IPS DF 19.7 (cell line): Measurements from ENCODE around the gene COX19.
A peak's percentile ranks its signal among the peaks of the same experiment; 100 is the strongest.

Experiments
- DNase-seq: peaks from one replicate; pipeline ENCODE4 v3.0.0-alpha.2; 2013; ENCODE audit warnings: low read depth, low spot score

Gene COX19, protein sequence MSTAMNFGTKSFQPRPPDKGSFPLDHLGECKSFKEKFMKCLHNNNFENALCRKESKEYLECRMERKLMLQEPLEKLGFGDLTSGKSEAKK

DNA sequence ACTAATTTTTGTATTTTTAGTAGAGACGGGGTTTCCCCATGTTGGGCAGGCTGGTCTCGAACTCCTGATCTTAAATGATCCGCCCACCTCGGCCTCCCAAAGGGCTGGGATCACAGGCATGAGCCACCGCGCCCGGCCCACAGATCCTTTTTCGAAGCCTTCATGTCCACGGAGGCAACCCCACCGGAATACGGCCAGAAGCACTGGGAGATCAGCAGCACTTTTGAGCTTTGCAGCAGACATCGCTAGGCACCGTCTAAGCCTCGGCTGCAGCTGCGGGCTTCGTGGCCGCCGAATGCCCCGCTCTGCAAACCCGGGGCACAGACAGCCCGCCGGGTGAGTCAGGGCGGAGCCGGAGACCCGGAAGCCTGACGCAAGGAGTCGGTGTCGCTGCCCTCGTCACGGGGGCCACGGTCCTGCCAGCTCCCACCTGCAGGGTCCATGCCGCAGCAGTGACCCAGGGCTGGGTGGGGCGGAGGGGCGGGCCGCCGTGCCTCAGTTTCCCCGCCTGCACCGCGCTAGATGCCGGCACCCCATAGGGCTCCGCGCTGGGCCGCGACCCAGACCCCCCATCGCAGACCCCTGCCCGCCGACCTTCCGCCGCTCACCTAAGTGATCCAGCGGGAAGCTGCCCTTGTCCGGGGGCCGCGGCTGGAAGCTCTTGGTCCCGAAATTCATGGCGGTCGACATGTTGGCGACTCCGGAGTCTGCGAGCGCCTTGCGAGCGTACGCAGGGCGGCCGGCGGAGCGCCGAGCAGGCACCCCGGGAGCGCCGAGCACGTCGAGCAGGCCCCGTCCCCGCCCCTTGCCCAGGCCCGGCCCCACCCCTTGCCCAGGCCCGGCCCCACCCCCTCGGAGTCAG lies at the start of gene COX19:
TSS of gene COX19 (minus strand) at position 730 of the 862 bp plus-strand sequence. CDS start at position 690, 40 bp downstream.
- peak; percentile 52 for DNase-seq

DNA sequence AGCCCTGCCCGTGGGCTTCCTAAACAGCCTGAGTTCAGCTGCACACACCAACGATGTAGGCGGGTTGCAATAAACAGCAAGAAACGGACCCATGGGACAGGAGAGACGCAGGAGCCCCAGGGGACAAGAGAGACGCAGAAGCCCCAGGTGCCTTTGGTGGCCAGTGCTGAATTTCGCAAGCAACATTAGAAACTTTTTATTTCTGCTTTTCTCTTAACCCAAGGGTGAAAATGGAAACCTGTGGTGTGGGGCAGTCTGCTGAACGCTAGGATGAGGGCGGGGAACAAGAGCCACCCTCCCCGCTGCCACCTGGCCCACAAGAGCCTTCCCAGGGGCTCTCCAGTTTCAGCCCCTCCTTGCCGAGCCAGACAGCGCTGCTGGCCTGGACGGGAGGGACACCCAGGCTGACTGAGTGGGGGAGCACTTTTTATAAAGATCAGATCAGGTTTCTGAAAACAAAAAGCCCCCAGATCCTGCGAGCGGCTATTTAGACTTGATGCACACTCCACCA lies 49.0 kb upstream of the COX19 start:
- no peak for DNase-seq

DNA sequence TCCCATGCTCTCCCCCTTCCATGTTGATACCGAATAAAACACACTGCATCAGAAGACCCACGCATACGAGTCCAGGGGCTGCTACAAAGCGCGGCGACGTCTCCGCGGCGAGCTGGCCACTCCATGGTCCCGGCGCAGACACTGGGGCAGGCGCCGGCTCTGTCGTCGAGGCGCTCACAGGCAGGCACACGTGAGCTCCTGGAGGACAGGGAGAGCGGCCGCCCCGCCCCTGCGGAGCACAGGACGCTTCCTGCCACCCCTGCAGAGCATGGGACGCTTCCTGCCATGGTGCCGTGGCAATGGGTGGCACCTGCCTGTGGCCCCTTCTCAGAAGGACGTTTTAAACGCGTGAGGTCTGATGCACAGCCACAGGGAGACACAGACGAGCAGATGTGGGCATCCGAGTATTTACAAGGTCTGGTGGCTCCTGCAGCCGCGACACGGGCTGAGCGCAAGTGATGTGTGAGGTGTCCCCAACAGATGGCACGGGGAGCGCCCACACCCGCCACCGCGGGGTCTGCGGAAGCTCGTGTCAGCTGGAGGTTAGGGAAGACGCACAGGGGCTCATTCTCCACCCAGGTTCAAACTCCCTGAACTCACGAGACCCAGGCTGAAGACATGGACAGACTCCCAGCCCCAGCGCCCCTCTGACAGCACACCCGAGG lies 47.6 kb upstream of the COX19 start:
- no peak for DNase-seq

DNA sequence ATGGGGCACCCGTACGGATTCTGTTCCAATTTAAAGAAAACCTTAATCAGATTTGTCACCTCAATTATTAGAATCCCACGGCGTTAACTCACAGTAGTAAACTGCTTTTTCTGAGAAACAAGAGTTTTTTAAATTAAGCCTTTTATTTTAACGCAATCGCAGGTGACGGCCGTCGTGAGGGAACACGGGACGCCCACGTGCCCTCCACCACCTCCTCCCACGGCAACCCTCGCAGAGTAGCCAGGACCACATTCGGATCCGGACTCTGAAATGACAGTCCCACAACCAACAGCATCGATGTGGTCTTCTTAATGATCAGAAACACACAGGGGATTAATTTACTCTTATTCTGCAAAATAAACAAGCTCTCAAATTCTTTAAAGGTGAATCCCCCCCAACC lies 47.0 kb upstream of the COX19 start:
- DNase-seq, result no peak

DNA sequence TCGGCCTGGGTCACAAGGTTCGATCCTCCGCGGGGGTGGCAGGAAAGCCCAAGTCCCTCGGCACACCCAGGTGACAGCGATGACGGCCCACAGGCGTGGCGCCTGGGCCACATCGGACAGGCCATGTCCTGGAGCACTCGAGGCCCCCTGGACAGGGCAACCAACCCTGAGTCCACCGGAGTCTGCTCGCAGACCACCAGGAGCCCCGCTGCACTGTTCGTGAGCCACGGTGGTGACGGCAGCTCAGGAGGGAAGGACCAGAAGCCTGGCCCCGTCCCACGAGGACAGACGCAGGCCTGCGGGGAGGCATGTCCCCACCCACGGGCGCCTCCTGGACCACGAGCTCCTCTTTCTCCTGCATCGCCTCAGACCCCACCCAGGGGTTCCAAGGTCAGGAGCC lies 46.6 kb upstream of the COX19 start:
- no peak for DNase-seq

DNA sequence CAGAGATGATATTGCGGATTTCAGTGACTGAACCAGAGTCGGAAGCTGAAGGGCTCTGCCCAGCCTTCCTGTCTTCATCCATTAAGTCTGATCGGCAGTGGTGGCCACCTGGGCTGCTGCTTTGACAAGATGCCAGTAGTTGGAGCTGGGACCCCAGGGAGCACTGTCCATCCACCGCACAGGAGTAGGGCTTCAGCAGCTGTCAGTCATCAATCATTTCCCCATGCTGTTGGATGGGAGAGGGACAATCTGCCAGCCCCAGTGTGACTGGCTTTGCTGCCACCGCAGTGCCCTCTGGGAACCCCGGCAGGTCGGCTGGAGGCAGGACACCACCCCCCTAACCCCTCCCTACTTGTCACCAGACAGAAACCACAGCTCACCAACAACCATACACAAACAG lies 46.0 kb upstream of the COX19 start:
- no peak for DNase-seq

DNA sequence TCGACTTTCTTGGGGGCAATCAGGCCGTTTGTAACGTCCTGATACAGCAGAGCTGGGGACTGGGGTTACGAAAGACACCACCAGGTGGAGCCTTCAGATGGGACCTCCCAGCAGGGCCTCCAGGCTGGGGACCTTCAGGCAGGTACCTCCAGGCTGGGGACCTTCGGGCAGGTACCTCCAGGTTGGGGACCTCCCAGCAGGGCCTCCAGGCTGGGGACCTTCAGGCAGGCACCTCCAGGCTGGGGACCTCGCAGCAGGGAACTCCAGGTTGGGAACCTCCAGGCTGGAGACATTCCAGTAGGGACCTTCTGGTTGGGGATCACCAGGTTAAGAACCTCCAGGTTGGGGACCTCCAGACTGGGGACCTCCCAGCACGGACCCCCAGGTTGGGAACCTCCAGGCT lies 45.5 kb upstream of the COX19 start:
- no peak for DNase-seq

DNA sequence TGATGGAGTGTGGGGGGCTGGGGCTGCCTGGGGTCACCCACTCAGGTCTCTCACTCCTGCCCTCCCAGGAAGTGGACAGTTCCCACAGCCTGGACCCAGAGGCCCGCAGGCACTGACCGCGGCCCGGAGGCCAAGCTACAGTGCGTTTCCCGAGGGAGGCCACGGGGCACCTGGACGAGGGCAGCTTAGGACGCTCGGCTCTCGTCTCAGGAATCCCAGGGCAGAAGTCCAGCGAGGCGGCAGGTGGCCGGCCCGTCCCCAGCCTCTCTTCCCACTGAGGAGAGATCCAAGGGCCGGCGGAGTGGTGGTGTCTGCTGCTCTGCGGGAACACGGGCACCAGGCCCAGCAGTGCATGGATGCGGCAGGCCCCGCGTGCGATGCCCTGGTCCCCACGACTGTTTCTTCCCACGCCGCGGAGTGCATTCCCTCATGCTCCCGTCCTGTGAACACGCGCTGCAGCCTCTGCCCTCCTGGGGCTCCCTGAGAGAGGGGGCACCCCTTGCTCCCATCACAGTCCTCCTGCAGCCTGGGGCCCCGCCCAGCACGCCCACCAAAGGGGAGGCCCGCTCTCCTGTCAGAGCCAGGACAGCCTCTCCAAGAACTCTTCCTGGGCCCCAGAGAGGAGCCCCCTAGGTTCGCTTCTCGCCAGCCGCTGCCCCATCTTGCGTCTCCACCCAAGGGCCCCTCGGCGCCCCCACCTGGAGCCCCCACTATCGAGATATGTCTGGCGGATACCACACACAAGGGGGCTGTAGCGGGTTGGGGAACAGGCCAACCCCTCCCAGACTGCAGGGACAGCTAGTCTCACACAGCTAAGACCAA lies 44.7 kb upstream of the COX19 start:
- DNase-seq, result no peak

DNA sequence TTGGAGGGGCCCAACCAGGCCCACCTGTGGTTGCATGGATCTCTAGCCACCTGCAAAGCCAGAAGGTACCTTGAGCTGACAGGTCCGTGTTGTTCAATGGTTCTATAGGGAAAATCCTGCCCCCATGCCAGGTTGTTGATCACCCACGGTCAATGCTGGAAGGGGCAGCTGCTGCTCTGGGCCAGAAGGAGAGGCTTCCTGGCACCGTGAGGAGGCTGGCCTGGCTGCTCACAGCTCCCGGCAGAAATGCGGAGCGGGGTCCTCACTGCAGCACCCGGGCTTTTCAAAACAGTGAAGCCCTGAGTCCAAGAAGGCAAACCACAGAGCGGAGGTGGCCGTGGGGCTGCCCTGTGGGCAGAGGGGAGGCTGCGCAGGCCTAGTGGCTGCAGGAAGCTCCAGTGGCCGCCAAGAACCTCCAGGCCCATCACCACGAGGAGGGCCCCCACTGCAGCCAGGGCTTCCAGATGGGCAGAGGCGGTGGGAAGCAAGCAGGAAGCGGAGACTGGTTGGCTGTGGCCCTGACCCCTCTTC lies 44.0 kb upstream of the COX19 start:
- DNase-seq, result no peak

DNA sequence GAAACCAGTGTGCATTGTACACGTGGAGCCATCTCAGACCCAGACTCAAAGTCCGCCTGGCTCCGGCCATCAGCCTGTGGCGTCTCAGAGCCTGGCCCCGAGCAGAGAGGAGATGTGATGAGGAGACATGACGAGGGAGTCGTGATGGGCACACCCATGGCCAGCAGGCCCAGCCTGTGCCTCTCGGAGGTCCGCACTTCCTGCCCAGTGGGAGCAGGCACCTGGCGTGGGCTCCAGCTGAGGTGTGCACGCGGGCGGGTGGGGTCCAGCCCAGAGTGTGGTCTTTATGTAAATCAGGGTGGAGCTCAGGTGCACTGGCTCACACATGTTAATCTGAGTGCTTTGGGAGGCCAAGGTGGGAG lies 43.0 kb upstream of the COX19 start:
- no peak for DNase-seq

DNA sequence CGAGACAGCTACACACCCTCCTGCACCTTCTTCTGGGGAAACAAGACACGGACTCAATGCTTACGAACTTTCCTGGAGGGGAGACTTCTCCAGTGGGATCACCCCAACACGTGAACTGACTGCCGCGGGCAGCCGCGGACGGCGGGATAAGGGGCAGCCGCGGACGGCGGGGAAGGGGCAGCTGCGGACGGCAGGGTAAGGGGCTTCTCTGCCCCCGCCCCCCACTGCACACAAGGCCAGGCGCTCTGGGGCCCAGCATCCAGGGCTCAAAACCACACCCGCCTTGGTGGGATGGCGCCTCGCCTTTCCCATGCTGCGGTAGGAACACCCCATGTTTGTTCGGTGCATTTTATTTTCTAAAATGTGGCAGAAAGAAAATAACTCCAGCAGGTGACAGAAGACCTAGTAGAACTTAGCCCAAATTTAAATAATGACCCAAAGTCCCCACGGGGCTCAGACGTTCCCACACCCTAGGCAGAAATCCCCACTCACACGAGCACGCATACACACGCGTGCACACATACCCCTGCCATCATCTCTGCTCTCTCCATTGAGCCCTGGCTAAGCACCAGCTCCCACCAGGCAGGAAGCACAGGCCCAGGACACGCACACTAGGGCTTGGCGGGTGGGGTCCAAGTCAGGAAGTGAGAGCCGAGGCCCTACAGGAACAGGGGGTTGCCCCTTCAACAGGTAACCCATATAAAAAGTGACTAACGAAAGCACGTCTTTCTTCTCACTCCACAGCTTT lies 42.4 kb upstream of the COX19 start:
- DNase-seq, result no peak

DNA sequence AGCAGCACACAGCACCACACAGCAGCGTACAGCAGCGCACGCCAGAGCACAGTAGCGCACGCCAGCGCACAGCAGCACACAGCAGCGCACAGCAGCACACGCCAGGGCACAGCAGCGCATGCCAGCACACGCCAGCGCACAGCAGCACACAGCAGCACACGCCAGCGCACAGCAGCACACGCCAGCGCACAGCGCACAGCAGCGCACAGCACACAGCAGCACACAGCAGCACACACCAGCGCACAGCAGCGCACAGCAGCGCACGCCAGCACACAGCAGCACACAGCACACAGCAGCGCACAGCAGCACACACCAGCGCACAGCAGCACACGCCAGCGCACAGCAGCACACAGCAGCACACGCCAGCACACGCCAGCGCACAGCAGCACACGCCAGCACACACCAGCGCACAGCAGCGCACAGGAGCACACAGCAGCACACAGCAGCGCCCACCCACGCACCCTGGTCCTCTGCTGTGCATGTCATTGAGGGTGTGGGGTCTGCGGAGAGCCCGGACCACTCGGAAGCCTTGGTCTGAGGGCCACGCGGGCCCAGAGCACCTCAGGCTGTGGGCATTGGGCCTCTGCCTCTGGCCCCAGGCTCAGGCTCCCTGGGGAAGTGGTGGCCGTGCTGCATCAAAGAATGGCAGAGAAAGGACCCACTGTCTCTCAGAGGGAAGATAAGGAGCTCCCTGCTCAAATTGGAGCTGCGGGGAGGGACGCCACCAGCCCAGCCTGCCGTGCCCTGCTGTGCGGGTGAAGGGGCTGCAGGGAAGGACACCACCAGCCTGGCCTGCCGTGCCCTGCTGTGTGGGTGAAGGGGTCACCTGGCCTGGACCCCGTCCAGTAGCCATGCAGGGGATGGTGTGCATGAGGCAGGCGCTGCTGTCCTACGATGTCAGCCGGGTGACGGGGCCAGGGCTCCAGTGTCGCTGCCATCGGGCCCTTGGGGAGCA lies 41.5 kb upstream of the COX19 start:
- DNase-seq, result no peak

DNA sequence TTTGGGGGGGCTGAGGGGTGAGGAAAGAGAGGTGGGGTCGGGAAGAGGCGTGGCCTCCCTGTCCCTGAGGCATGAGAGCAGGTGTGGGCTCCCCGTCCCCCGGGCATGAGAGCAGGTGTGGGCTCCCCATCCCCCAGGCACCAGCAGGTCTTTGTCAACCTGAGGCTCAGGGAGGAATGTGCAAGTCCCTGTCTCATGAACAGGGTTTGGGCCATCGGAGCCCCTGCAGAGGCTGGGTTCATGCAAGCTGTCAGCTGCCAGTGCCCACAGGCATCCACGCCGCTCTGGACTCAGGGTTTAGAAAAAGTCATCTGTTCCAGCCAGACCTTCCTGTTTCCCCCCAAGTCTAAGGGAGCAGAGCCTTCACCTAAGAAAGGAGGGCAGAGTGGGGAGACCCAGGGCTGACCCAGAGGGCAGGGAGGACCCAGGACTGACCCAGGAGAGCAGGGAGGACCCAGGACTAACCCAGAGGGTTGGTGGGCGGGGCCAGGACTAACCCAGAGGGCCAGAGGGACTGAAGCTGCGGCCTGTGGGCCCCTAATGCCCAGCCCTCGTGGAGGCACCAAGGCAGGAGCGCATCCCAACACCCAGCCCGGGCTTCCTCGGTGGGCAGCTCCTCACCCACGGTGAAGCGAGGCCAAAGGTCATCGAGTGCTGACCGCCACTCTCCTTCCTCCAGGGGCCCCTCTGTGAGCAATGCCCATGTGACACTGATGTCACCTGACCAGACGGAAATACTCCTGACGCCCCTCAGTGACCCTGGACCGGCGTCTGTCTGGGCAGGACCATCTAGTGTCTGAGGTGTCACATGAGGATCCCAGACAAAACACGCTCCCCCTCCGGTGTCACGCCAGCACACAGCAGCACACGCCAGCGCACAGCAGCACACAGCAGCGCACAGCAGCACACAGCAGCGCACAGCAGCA lies 40.1 kb upstream of the COX19 start:
- no peak for DNase-seq

DNA sequence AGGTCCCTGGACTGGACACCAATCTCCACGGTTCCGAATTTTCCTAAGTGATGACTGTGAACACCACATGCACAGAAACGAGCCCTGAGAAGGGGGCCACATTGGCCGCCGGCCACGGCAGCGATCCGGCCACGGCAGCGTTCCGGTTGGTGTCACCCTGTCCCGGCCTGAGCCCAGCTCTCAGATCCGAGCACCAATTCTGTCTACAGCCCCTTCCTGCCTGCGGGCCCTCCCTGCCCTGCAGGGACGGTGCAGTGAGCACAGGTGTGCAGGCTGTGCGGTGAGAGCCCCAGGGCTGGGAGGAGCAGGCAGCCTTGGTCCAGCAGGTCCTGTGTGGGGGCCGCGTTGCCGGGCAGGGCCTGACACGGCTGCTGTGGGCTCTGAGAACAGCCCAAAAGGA lies 39.3 kb upstream of the COX19 start:
- DNase-seq, result no peak

DNA sequence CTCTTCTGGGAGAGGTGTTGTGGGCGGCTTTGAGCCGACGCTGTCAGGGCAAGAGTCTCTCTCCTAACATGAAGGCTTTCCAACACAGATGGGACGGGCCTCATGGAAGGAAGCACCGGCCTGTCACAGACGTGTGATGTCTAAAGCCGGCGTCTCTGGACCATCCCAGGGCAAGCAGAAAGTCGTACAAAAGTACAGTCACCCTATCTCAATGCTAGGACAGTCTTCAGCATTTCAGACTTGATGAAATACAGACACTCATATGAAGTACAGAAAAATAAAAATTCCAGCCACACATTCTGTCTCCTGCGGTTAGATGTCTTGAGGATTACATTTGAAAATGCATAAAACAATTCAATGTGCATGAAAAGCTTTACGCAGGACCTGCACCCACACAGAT lies 38.2 kb upstream of the COX19 start:
- DNase-seq, result no peak

DNA sequence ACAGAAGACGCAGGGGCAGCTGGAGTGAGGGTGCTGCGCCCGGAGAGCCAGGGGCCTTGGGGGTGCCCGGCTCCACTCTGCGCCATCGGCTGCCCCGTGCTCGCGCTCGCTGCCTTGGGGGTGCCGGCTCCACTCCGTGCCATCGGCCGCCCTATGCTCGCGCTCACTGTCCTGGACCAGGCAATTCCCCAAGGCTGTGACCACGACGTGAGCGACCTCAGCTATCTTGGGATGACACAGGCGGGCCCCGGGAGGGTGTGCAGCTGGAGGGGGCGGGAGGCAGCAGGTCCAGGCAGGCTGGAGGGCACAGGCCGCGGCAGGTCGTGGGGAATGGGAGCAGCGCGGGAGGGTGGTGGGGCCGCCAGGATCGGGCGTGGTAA lies 37.4 kb upstream of the COX19 start:
- DNase-seq, result no peak

DNA sequence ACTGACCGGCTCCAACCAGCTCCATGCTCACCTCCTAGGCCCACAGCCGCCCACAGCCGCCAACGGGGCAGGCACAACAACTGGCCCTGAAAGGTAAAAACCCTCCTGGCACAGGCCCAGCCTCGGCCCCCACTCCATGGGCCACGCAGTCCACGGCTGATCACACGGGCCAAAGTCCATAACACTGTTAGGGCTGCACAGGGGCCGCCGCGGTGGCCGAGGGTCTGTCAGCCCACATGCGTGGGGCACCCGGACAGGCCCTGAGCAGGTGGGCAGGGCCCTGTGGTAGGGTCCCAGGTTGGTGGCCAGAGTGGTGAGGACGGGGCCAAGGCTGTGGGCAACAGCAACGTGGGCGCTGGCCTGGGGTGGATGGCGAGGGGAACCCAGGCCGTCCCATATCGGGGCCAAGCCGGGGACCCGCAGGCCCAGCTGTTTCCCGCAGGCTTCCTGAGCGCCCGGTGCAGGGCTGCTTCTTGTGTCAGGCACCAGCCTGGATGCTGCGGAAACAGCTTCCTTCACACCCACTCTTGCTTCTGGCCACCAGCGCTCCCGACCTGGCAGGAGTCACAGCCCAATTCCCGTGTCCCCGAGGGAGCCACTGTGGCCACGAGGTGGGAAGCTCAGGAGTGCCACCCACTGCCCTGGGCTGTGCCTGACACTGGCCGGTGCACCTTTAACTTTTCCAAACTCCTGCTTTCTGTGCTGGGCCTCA lies 36.8 kb upstream of the COX19 start:
- DNase-seq, result no peak
